A549 (cell line): ENCODE data around the gene FGGY. TPM values are rescaled to one million over a fixed set of nuclear protein-coding genes. Genes with fewer than 3 reads are reported as not detected.
"Not testable (repeated sequence)": the region's sequence is repeated elsewhere in the genome, so short reads cannot be mapped to it uniquely, and the experiment has no call there.

Experiments
- ATAC-seq, 2 experiments: fragments of 200-7000 bp in 1 of 2; fragments of >200 bp in 1 of 2; cut with Nextera tagmentation in 1 of 2; cut with Tn5 transposase in 1 of 2; 3 replicates each; pipeline versions ENCODE4 v1.8.0 to v1.9.1; 2018 to 2020; ENCODE audit warnings: mild to moderate bottlenecking in 1 of 2, moderate library complexity in 1 of 2
- CTCF ChIA-PET: fragments of 300-600 bp; sonication (Branson Sonifier 250); formaldehyde crosslinking; extraction: SDS; loops from one replicate; lab custom pipeline; 2021; ENCODE audit warnings: antibody characterized with exemption, inconsistent platforms; lab: Yijun Ruan, JAX
- POLR2A ChIA-PET: fragments of 350-600 bp; formaldehyde crosslinking; extraction: SDS; loops from one replicate; lab custom pipeline; 2021; ENCODE audit warnings: antibody characterized with exemption, inconsistent platforms; lab: Yijun Ruan, JAX
- DNase-seq, 2 experiments: peaks; one replicate each; pipeline versions ENCODE4 v3.0.0 to v3.0.0-alpha.2; 2011 to 2016; ENCODE audit warnings: low read depth in 1 of 2, low spot score in 1 of 2
- FAIRE-seq: peaks from 2 replicates; lab custom pipeline; 2011; peaks lifted over from hg19 to GRCh38; lab: Jason Lieb, UNC
- H3K27ac ChIP-seq, 2 experiments: fragments of >200 bp; sonication (Bioruptor Twin); formaldehyde crosslinking; 3 replicates each; pipeline ENCODE4 v1.5.1; 2016 to 2017
- H3K4me1 ChIP-seq: fragments of >200 bp; sonication (Bioruptor Twin); formaldehyde crosslinking; 3 replicates; pipeline ENCODE4 v1.6.1; 2016
- H3K4me2 ChIP-seq: fragments of >200 bp; sonication (Bioruptor Twin); formaldehyde crosslinking; 3 replicates; pipeline ENCODE4 v1.6.1; 2016
- H3K4me3 ChIP-seq: fragments of >200 bp; sonication (Bioruptor Twin); formaldehyde crosslinking; 3 replicates; pipeline ENCODE4 v1.5.1; 2016
- H3K9me3 ChIP-seq: fragments of >200 bp; sonication (Bioruptor Twin); formaldehyde crosslinking; 3 replicates; pipeline ENCODE4 v1.6.1; 2016
- CBX8 ChIP-seq: fragments of 200-600 bp; sonication (generic); IDR thresholded peaks from 2 replicates; pipeline ENCODE4 v1.6.1; 2016
- CHD2 ChIP-seq: fragments of 150-350 bp; IDR thresholded peaks from 2 replicates; pipeline ENCODE4 v1.6.1; 2014; ENCODE audit warnings: low read length; ENCODE audit not compliant: partially characterized antibody
- CHD4 ChIP-seq: fragments of 200-600 bp; sonication (generic); IDR thresholded peaks from 2 replicates; pipeline ENCODE4 v1.6.1; 2016; ENCODE audit warnings: antibody characterized with exemption, mild to moderate bottlenecking, borderline replicate concordance
- EHMT2 ChIP-seq: fragments of 200-600 bp; sonication (generic); IDR thresholded peaks from 2 replicates; pipeline ENCODE4 v1.6.1; 2016; ENCODE audit warnings: antibody characterized with exemption, low read depth, mild to moderate bottlenecking, moderate library complexity
- FOSL2 ChIP-seq, 2 experiments: fragments of 450-650 bp in 1 of 2; fragments of >200 bp in 1 of 2; sonication (Bioruptor Twin) in 1 of 2; formaldehyde crosslinking; IDR thresholded peaks; 2 replicates each; pipeline versions ENCODE4 v1.5.0 to v1.6.1; 2016 to 2020; ENCODE audit warnings: mild to moderate bottlenecking in 1 of 2, moderate library complexity in 1 of 2
- FOXS1 ChIP-seq: fragments of 250-450 bp; sonication (Bioruptor Pico); IDR thresholded peaks from 2 replicates; pipeline ENCODE4 v1.5.0; 2020; ENCODE audit warnings: mild to moderate bottlenecking, moderate library complexity
- GATA3 ChIP-seq: IDR thresholded peaks from 2 replicates; pipeline ENCODE4 v1.6.1; 2012; ENCODE audit warnings: borderline replicate concordance
- HEYL ChIP-seq: fragments of 250-450 bp; sonication (Bioruptor Pico); IDR thresholded peaks from 2 replicates; pipeline ENCODE4 v1.8.0; 2021; ENCODE audit warnings: mild to moderate bottlenecking, moderate library complexity
- HOXB13 ChIP-seq: fragments of 250-450 bp; sonication (Bioruptor Pico); IDR thresholded peaks from 2 replicates; pipeline ENCODE4 v1.5.0; 2020; ENCODE audit warnings: low read depth, mild to moderate bottlenecking, moderate library complexity
- HOXB5 ChIP-seq: fragments of 250-450 bp; sonication (Bioruptor Pico); IDR thresholded peaks from 2 replicates; pipeline ENCODE4 v1.5.0; 2020; ENCODE audit warnings: mild to moderate bottlenecking, moderate library complexity
- NFE2L2 ChIP-seq: fragments of 150-350 bp; conservative IDR thresholded peaks from 2 replicates; pipeline ENCODE4 v1.6.1; 2014; ENCODE audit warnings: low read length
- NR3C1 ChIP-seq: fragments of >200 bp; sonication (Bioruptor Twin); formaldehyde crosslinking; IDR thresholded peaks from 3 replicates; pipeline ENCODE4 v1.6.1; 2017
- RAD21 ChIP-seq, 2 experiments: fragments of >200 bp in 1 of 2; sonication (Bioruptor Twin) in 1 of 2; formaldehyde crosslinking in 1 of 2; IDR thresholded peaks in 1 of 2; conservative IDR thresholded peaks in 1 of 2; 2 replicates in 1 of 2; 3 replicates in 1 of 2; pipeline ENCODE4 v1.6.1; 2012 to 2018; ENCODE audit warnings: inconsistent platforms in 1 of 2
- RNF2 ChIP-seq: fragments of 200-600 bp; sonication (generic); IDR thresholded peaks from 2 replicates; pipeline ENCODE4 v1.6.1; 2016; ENCODE audit warnings: low read depth, mild to moderate bottlenecking, antibody characterized with exemption, moderate library complexity, borderline replicate concordance
- SMC3 ChIP-seq: fragments of >200 bp; sonication (Bioruptor Twin); formaldehyde crosslinking; IDR thresholded peaks from 3 replicates; pipeline ENCODE4 v1.6.1; 2018; ENCODE audit warnings: inconsistent platforms
- TFCP2L1 ChIP-seq: fragments of 250-450 bp; sonication (Bioruptor Pico); IDR thresholded peaks from 2 replicates; pipeline ENCODE4 v1.5.0; 2021; ENCODE audit warnings: mild to moderate bottlenecking
- ZFP36 ChIP-seq: fragments of 450-650 bp; IDR thresholded peaks from 2 replicates; pipeline ENCODE4 v1.6.1; 2014; ENCODE audit warnings: borderline replicate concordance; ENCODE audit not compliant: partially characterized antibody
- ZNF302 ChIP-seq: fragments of 250-450 bp; sonication (Bioruptor Pico); IDR thresholded peaks from 2 replicates; pipeline ENCODE4 v1.9.0; 2021; ENCODE audit warnings: inconsistent platforms, mild to moderate bottlenecking, moderate library complexity
- WGBS: methylation state at CpG from one replicate; pipeline ENCODE4 v1.1.6; 2017; ENCODE audit errors: missing lambda C conversion rate; 5-methylcytosine and 5-hydroxymethylcytosine counted together
- polyA plus RNA-seq, 4 experiments: library from polyadenylated mRNA; depleted of rRNA in 3 of 4; stranded (reverse); fragments of >200 nt; fragmentation: RNase III in 1 of 4; extraction: RNeasy Plus Mini Kit Qiagen cat#74134 plus additional on column Dnase treatment in 1 of 4; gene quantifications; 2 replicates in 3 of 4; 3 replicates in 1 of 4; pipeline ENCODE4 v1.2.3, GENCODE V29; 2011 to 2017
- TF ChIP-seq, protein P1 (sequence below): fragments of >200 bp; sonication (Bioruptor Twin); formaldehyde crosslinking; IDR thresholded peaks from 2 replicates; pipeline ENCODE4 v1.6.1; 2016
- TF ChIP-seq, protein P2 (sequence below): fragments of 200-600 bp; sonication (generic); IDR thresholded peaks from 2 replicates; pipeline ENCODE4 v1.6.1; 2016; ENCODE audit warnings: antibody characterized with exemption, mild to moderate bottlenecking, moderate library complexity
- TF ChIP-seq, protein P3 (sequence below): fragments of 250-450 bp; sonication (Bioruptor Pico); IDR thresholded peaks from 2 replicates; pipeline ENCODE4 v1.5.0; 2020; ENCODE audit warnings: low read depth, mild to moderate bottlenecking, moderate library complexity
- TF ChIP-seq, protein P4 (sequence below): fragments of >200 bp; sonication (Bioruptor Twin); formaldehyde crosslinking; IDR thresholded peaks from 3 replicates; pipeline ENCODE4 v1.6.1; 2016

The FGGY gene
- polyA plus RNA-seq, 2 of the 4 experiments (the other 2 are of a cell fraction): 2.9 to 4.8 TPM

DNA sequence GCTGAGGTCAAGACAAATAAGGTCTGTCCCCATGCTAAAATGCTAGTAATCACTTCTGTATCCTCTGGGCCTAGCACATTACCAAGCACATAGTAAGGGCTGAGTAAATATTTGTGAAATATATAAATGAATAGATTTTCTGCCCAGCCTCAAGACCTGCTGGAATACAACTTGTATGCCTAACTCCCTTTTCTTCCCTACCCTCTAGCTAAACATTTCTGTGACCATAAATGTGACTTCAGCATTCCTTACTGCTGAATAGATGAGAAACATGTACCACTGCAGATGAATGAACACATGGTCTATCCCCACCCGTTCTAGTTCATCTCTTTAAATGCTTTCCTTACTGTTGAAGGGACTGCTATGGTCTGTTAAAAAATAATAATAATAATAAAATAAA, 308.9 kb downstream of the FGGY start (continued):
- TF ChIP-seq, protein P1, sequence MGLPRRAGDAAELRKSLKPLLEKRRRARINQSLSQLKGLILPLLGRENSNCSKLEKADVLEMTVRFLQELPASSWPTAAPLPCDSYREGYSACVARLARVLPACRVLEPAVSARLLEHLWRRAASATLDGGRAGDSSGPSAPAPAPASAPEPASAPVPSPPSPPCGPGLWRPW: no peak

DNA sequence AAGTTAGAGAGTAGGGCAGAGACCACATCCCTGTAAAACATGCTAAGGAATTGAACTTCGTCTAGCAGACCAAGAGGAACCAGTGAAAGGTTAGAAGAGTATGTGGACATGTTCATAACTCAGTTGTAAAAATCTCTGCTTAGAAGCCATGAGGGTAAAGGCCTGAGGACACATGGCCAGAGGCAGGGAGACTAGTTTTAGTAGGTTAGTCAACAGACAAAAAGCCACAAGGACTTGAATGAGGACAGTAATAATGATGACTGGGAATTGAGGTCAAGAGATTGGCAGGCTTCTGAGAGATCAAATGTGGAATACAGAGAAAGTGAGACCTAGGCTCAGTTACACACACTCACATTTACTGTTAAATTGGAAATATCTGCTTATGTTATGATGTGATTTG, 312.4 kb downstream of the FGGY start:
- TF ChIP-seq SMC3 (no peak), RNF2 (no peak), EHMT2 (no peak), RAD21 (conservative IDR thresholded peaks at IDR 0.05 in 1 of 2, IDR thresholded peaks at IDR 0.05 in 1 of 2) (no peak), ZNF302 (no peak)
- H3K9me3 ChIP-seq: no peaks in the 10 kb centered on the region
- POLR2A ChIA-PET: no interaction called here
- DNase-seq (no peak), ATAC-seq (no peak), FAIRE-seq (no peak)
- no peak overlapping the region for H3K4me2 ChIP-seq
- no peaks in the 10 kb centered on the region for H3K4me1 ChIP-seq
- CTCF ChIA-PET: no interaction called here
- 17% methylated on average over 1 of the region's 1 CpG for WGBS
- no peak overlapping the region for H3K27ac ChIP-seq
- H3K4me3 ChIP-seq: no peak overlapping the region

DNA sequence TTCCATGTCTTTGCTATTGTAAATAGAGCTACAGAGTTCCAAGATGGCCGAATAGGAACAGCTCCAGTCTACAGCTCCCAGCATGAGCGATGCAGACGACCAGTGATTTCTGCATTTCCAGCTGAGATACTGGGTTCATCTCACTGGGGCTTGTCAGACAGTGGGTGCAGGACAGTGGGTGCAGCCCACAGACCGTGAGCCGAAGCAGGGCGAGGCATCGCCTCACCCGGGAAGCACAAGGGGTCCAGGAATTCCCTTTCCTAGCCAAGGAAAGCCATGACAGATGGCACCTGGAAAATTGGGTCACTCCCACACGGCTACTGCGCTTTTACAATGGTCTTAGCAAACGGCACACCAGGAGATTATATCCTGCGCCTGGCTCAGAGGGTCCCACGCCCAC, 313.6 kb downstream of the FGGY start:
- CTCF ChIA-PET: not testable (repeated sequence)
- 68% methylated on average over 9 of the region's 13 CpGs for WGBS

DNA sequence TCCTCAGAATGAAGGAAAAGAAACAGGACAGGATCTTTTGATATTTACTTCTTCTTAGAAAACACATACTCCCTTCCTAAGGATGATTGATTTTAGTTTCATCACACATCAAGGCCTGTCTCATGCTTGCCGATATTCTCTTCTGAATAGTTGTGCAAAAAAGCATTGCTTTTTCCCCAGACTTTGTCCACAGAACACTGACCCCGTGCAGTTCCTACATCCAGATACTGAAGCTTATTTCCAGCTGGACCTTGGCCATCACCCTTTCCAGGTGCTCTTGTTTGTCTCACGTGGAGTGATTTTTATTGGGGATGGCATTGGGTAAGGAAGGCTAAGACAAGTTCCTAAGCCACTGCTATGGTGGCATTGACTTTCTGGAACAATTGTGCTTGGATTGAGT, 320.5 kb downstream of the FGGY start:
- WGBS: 63% methylated on average over 3 of the region's 3 CpGs
- ChIA-PET CTCF (no interaction called here), POLR2A (no interaction called here)
- TF ChIP-seq FOXS1 (CRISPR knock-in tag): no peak
- TF ChIP-seq HEYL (CRISPR knock-in tag): no peak
- TF ChIP-seq HOXB5 (CRISPR knock-in tag): no peak
- TF ChIP-seq RNF2: no peak
- no peak for TF ChIP-seq CBX8
- no peak for TF ChIP-seq CHD4
- no peak for TF ChIP-seq TFCP2L1 (CRISPR knock-in tag)
- TF ChIP-seq, protein P2, sequence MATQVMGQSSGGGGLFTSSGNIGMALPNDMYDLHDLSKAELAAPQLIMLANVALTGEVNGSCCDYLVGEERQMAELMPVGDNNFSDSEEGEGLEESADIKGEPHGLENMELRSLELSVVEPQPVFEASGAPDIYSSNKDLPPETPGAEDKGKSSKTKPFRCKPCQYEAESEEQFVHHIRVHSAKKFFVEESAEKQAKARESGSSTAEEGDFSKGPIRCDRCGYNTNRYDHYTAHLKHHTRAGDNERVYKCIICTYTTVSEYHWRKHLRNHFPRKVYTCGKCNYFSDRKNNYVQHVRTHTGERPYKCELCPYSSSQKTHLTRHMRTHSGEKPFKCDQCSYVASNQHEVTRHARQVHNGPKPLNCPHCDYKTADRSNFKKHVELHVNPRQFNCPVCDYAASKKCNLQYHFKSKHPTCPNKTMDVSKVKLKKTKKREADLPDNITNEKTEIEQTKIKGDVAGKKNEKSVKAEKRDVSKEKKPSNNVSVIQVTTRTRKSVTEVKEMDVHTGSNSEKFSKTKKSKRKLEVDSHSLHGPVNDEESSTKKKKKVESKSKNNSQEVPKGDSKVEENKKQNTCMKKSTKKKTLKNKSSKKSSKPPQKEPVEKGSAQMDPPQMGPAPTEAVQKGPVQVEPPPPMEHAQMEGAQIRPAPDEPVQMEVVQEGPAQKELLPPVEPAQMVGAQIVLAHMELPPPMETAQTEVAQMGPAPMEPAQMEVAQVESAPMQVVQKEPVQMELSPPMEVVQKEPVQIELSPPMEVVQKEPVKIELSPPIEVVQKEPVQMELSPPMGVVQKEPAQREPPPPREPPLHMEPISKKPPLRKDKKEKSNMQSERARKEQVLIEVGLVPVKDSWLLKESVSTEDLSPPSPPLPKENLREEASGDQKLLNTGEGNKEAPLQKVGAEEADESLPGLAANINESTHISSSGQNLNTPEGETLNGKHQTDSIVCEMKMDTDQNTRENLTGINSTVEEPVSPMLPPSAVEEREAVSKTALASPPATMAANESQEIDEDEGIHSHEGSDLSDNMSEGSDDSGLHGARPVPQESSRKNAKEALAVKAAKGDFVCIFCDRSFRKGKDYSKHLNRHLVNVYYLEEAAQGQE: no peak
- TF ChIP-seq ZFP36: no peak
- TF ChIP-seq CHD2: no peak
- TF ChIP-seq, protein P3, sequence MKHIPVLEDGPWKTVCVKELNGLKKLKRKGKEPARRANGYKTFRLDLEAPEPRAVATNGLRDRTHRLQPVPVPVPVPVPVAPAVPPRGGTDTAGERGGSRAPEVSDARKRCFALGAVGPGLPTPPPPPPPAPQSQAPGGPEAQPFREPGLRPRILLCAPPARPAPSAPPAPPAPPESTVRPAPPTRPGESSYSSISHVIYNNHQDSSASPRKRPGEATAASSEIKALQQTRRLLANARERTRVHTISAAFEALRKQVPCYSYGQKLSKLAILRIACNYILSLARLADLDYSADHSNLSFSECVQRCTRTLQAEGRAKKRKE (CRISPR knock-in tag): no peak
- no peak for TF ChIP-seq HOXB13 (CRISPR knock-in tag)
- TF ChIP-seq, protein P4, sequence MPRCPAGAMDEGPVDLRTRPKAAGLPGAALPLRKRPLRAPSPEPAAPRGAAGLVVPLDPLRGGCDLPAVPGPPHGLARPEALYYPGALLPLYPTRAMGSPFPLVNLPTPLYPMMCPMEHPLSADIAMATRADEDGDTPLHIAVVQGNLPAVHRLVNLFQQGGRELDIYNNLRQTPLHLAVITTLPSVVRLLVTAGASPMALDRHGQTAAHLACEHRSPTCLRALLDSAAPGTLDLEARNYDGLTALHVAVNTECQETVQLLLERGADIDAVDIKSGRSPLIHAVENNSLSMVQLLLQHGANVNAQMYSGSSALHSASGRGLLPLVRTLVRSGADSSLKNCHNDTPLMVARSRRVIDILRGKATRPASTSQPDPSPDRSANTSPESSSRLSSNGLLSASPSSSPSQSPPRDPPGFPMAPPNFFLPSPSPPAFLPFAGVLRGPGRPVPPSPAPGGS: no peak
- TF ChIP-seq NR3C1: no peak
- TF ChIP-seq FOSL2 (IDR thresholded peaks at IDR 0.05): no peak
- no peak for TF ChIP-seq FOSL2 (CRISPR knock-in tag; IDR thresholded peaks at IDR 0.05)
- TF ChIP-seq GATA3: no peak
- no peak for TF ChIP-seq EHMT2
- no peak for TF ChIP-seq NFE2L2
- TF ChIP-seq ZNF302: no peak
- Histone ChIP-seq H3K4me2 (no peak overlapping the region), H3K4me1 (no peaks in the 10 kb centered on the region), H3K9me3 (no peaks in the 10 kb centered on the region), H3K27ac (no peak overlapping the region), H3K4me3 (no peak overlapping the region)
- ATAC-seq (no peak), FAIRE-seq (no peak), DNase-seq (no peak)

More for the DNA sequence above, 313.6 kb downstream of the FGGY start:
- H3K4me1 ChIP-seq, POLR2A ChIA-PET, FAIRE-seq, H3K9me3 ChIP-seq, ATAC-seq, H3K4me2 ChIP-seq, DNase-seq, H3K4me3 ChIP-seq, H3K27ac ChIP-seq: not testable (repeated sequence)
